K562 (cell line): ENCODE data around the gene PILRA. TPM values are rescaled to one million over a fixed set of nuclear protein-coding genes. Genes with fewer than 3 reads are reported as not detected.

Source experiments
- ESRRB ChIP-seq: fragments of 250-450 bp; sonication (Bioruptor Pico); IDR thresholded peaks from 2 replicates; pipeline ENCODE4 v1.5.0; 2020; ENCODE audit warnings: mild to moderate bottlenecking, moderate library complexity, borderline replicate concordance
- FOXA3 ChIP-seq, 2 experiments: fragments of 450-650 bp in 1 of 2; sonication (generic) in 1 of 2; formaldehyde crosslinking; IDR thresholded peaks in 1 of 2; conservative IDR thresholded peaks in 1 of 2; 2 replicates each; pipeline versions ENCODE4 v1.4.0 to v1.8.0; 2020 to 2022; ENCODE audit warnings: mild to moderate bottlenecking in 2 of 2, missing genetic modification reagents in 1 of 2
- HDGF ChIP-seq: fragments of 450-650 bp; IDR thresholded peaks from 2 replicates; pipeline ENCODE4 v1.6.1; 2016
- MEF2A ChIP-seq: IDR thresholded peaks from 2 replicates; pipeline ENCODE4 v1.6.1; 2011; ENCODE audit warnings: low read depth, mild to moderate bottlenecking, low read length, moderate library complexity; ENCODE audit not compliant: control insufficient read depth
- TGIF2 ChIP-seq: sonication (generic); formaldehyde crosslinking; IDR thresholded peaks from 2 replicates; pipeline ENCODE4 v1.8.1; 2022; ENCODE audit warnings: mild to moderate bottlenecking, missing genetic modification reagents, moderate library complexity
- TRIM28 ChIP-seq: fragments of 450-650 bp; IDR thresholded peaks from 2 replicates; pipeline ENCODE4 v1.6.1; 2017
- U2AF1 ChIP-seq: fragments of 200-400 bp; formaldehyde crosslinking; optimal IDR thresholded peaks from 2 replicates; pipeline ENCODE3; 2017; ENCODE audit warnings: mild to moderate bottlenecking, low read depth, low read length, moderate library complexity
- ZBTB8A ChIP-seq: fragments of 450-650 bp; IDR thresholded peaks from 2 replicates; pipeline ENCODE4 v1.6.1; 2018; ENCODE audit warnings: mild to moderate bottlenecking, moderate library complexity; ENCODE audit not compliant: partially characterized antibody
- ZZZ3 ChIP-seq: fragments of 450-650 bp; IDR thresholded peaks from 2 replicates; pipeline ENCODE4 v1.6.1; 2016; ENCODE audit warnings: antibody characterized with exemption, mild to moderate bottlenecking, moderate library complexity
- polyA plus RNA-seq, 8 experiments: library from polyadenylated mRNA; depleted of rRNA in 4 of 8; stranded (reverse) in 5 of 8; unstranded in 3 of 8; fragments of >200 nt; fragmentation: Nextera tagmentation in 2 of 8; fragmentation: Illumina TruSeq in 1 of 8; extraction: Ambion mirVana in 2 of 8; extraction: Trizol in 1 of 8; gene quantifications; 2 replicates each; pipeline versions ENCODE4 v1.2.1 to v1.2.3, GENCODE V29; 2011 to 2014; ENCODE audit warnings: inconsistent platforms in 1 of 8, missing spikeins in 1 of 8
- total RNA-seq, 7 experiments: library from RNA; depleted of rRNA in 6 of 7; stranded (reverse); fragments of >200 nt in 6 of 7; fragmentation: Illumina TruSeq in 2 of 7; extraction: Trizol in 2 of 7; gene quantifications; 2 replicates each; pipeline versions ENCODE4 v1.2.1 to v1.2.3, GENCODE V29; 2011 to 2021; ENCODE audit warnings: low replicate concordance in 1 of 7
- TF ChIP-seq, protein P1 (sequence below): sonication (generic); formaldehyde crosslinking; IDR thresholded peaks from 2 replicates; pipeline ENCODE4 v1.8.1; 2023; ENCODE audit warnings: mild to moderate bottlenecking, missing genetic modification reagents
- TF ChIP-seq, protein P2 (sequence below): sonication (generic); formaldehyde crosslinking; IDR thresholded peaks from 2 replicates; pipeline ENCODE4 v1.8.1; 2023; ENCODE audit warnings: mild to moderate bottlenecking, missing genetic modification reagents, moderate library complexity
- TF ChIP-seq, protein P3 (sequence below): fragments of 250-450 bp; sonication (Bioruptor Pico); IDR thresholded peaks from 2 replicates; pipeline ENCODE4 v1.8.0; 2021; ENCODE audit warnings: borderline replicate concordance, mild to moderate bottlenecking, moderate library complexity; ENCODE audit not compliant: poor library complexity, severe bottlenecking
- TF ChIP-seq, protein P4 (sequence below), 2 experiments: fragments of 450-650 bp; IDR thresholded peaks; 2 replicates each; pipeline ENCODE4 v1.6.1; 2018; ENCODE audit warnings: mild to moderate bottlenecking in 2 of 2, low read depth in 1 of 2; ENCODE audit not compliant: partially characterized antibody in 2 of 2
- TF ChIP-seq, protein P5 (sequence below), 2 experiments: fragments of 450-650 bp in 1 of 2; sonication (generic) in 1 of 2; formaldehyde crosslinking in 1 of 2; IDR thresholded peaks in 1 of 2; conservative IDR thresholded peaks in 1 of 2; 2 replicates each; pipeline versions ENCODE4 v1.6.1 to v1.8.1; 2016 to 2023; ENCODE audit warnings: mild to moderate bottlenecking in 2 of 2, moderate library complexity in 2 of 2, inconsistent platforms in 1 of 2, missing genetic modification reagents in 1 of 2

The PILRA gene
- total and polyA plus RNA-seq, 9 of the 15 experiments (the other 6 are each of a cell fraction or from before 2014, with no cell fraction given), result 0.13 to 1.8 (median 0.62) TPM

DNA sequence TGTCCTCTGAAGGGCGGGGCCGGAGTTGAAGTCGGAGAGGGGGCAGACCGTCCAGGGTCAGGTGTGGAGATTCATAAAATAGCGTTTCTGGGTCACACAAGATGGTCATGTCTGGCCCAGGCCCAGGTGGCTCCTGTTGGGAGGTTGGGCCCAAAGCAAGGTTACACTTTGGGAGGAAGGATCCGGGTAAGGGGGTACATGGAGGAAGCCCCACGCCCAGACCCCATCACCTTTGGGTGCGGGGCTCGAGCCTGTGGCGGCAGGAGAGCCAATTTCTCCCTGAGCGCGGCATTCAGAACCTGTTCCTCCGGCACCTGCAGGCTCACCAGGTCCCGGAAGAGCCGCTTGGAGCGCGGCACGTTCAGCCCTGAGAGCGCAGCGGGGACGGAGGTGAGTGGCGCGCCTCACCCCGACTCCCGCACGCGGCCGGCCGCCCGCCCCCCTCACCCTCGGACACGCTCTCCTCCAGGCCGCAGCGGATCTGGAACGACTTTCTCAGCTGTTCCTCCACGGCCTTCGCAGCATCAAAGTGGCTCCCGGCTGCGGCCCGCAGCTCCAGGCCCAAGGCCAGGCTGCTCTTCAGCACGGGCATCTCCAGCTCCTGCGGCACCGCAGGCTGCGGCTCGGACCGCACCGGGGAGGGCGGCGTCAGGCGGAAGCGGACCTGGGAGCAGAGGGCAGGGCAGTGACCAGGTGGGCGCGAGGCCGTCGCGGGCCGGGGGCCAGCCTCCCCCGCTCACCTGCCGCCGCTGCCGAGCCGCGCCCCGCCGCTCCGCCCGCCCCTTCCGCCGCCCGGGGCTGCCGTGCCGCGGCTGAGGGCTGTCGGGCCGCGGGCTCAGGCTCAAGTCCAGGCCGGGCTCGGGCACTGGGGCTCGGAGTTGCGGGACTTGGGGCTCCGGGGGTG is 62.4 kb downstream of the PILRA start (continued):
- TF ChIP-seq, protein P1, sequence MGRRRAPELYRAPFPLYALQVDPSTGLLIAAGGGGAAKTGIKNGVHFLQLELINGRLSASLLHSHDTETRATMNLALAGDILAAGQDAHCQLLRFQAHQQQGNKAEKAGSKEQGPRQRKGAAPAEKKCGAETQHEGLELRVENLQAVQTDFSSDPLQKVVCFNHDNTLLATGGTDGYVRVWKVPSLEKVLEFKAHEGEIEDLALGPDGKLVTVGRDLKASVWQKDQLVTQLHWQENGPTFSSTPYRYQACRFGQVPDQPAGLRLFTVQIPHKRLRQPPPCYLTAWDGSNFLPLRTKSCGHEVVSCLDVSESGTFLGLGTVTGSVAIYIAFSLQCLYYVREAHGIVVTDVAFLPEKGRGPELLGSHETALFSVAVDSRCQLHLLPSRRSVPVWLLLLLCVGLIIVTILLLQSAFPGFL (CRISPR knock-in tag), result 0 out of 2 replicates have a peak, but pooled peaks have one; percentile 93
- TF ChIP-seq FOXA3 (CRISPR knock-in tag; conservative IDR thresholded peaks at IDR 0.05 in 1 of 2, IDR thresholded peaks at IDR 0.05 in 1 of 2) (peak in 1 of 2 experiments; percentile 55; a peak in 1 of 4 replicates), MEF2A (no peak), TGIF2 (CRISPR knock-in tag) (peak; percentile 39; the same call in 1 of the 2 replicates), U2AF1 (peak; percentile 82), TRIM28 (no peak), ZBTB8A (no peak), ZZZ3 (no peak), HDGF (0 out of 2 replicates have a peak, but pooled peaks have one; percentile 57), ESRRB (no peak)
- TF ChIP-seq, protein P2, sequence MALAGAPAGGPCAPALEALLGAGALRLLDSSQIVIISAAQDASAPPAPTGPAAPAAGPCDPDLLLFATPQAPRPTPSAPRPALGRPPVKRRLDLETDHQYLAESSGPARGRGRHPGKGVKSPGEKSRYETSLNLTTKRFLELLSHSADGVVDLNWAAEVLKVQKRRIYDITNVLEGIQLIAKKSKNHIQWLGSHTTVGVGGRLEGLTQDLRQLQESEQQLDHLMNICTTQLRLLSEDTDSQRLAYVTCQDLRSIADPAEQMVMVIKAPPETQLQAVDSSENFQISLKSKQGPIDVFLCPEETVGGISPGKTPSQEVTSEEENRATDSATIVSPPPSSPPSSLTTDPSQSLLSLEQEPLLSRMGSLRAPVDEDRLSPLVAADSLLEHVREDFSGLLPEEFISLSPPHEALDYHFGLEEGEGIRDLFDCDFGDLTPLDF (CRISPR knock-in tag), result peak; percentile 45; the same call in 1 of the 2 replicates
- TF ChIP-seq, protein P3, sequence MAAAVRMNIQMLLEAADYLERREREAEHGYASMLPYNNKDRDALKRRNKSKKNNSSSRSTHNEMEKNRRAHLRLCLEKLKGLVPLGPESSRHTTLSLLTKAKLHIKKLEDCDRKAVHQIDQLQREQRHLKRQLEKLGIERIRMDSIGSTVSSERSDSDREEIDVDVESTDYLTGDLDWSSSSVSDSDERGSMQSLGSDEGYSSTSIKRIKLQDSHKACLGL (CRISPR knock-in tag), result peak; percentile 13
- TF ChIP-seq, protein P4, sequence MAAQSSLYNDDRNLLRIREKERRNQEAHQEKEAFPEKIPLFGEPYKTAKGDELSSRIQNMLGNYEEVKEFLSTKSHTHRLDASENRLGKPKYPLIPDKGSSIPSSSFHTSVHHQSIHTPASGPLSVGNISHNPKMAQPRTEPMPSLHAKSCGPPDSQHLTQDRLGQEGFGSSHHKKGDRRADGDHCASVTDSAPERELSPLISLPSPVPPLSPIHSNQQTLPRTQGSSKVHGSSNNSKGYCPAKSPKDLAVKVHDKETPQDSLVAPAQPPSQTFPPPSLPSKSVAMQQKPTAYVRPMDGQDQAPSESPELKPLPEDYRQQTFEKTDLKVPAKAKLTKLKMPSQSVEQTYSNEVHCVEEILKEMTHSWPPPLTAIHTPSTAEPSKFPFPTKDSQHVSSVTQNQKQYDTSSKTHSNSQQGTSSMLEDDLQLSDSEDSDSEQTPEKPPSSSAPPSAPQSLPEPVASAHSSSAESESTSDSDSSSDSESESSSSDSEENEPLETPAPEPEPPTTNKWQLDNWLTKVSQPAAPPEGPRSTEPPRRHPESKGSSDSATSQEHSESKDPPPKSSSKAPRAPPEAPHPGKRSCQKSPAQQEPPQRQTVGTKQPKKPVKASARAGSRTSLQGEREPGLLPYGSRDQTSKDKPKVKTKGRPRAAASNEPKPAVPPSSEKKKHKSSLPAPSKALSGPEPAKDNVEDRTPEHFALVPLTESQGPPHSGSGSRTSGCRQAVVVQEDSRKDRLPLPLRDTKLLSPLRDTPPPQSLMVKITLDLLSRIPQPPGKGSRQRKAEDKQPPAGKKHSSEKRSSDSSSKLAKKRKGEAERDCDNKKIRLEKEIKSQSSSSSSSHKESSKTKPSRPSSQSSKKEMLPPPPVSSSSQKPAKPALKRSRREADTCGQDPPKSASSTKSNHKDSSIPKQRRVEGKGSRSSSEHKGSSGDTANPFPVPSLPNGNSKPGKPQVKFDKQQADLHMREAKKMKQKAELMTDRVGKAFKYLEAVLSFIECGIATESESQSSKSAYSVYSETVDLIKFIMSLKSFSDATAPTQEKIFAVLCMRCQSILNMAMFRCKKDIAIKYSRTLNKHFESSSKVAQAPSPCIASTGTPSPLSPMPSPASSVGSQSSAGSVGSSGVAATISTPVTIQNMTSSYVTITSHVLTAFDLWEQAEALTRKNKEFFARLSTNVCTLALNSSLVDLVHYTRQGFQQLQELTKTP (IDR thresholded peaks at IDR 0.05; ENCODE audit: low read depth in 1 of 2, partially characterized antibody in 2 of 2), result no peak
- TF ChIP-seq, protein P5, sequence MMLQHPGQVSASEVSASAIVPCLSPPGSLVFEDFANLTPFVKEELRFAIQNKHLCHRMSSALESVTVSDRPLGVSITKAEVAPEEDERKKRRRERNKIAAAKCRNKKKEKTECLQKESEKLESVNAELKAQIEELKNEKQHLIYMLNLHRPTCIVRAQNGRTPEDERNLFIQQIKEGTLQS (IDR thresholded peaks at IDR 0.05), result no peak
- TF ChIP-seq, protein P5 (CRISPR knock-in tag; conservative IDR thresholded peaks at IDR 0.05), result 0 out of 2 replicates have a peak, but pooled peaks have one; percentile 48
